A172 (cell line): Measurements from ENCODE around the gene WDCP. TPM values are rescaled to one million over a fixed set of nuclear protein-coding genes. Genes with fewer than 3 reads are reported as not detected.
"Not testable (repeated sequence)": the region's sequence is repeated elsewhere in the genome, so short reads cannot be mapped to it uniquely, and the experiment has no call there.

ENCODE experiments used
- DNase-seq: peaks from one replicate; pipeline ENCODE4 v3.0.0-alpha.2; 2015; ENCODE audit warnings: low spot score
- total RNA-seq: library from RNA; depleted of rRNA; stranded (reverse); fragments of >200 nt; shearing (Covaris generic); gene quantifications from 2 replicates; pipeline ENCODE4 v1.2.3, GENCODE V29; 2014; rRNA removed

WDCP gene, protein sequence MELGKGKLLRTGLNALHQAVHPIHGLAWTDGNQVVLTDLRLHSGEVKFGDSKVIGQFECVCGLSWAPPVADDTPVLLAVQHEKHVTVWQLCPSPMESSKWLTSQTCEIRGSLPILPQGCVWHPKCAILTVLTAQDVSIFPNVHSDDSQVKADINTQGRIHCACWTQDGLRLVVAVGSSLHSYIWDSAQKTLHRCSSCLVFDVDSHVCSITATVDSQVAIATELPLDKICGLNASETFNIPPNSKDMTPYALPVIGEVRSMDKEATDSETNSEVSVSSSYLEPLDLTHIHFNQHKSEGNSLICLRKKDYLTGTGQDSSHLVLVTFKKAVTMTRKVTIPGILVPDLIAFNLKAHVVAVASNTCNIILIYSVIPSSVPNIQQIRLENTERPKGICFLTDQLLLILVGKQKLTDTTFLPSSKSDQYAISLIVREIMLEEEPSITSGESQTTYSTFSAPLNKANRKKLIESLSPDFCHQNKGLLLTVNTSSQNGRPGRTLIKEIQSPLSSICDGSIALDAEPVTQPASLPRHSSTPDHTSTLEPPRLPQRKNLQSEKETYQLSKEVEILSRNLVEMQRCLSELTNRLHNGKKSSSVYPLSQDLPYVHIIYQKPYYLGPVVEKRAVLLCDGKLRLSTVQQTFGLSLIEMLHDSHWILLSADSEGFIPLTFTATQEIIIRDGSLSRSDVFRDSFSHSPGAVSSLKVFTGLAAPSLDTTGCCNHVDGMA
- total RNA-seq = 10.7 and 14.7 TPM in 2 replicates

DNA sequence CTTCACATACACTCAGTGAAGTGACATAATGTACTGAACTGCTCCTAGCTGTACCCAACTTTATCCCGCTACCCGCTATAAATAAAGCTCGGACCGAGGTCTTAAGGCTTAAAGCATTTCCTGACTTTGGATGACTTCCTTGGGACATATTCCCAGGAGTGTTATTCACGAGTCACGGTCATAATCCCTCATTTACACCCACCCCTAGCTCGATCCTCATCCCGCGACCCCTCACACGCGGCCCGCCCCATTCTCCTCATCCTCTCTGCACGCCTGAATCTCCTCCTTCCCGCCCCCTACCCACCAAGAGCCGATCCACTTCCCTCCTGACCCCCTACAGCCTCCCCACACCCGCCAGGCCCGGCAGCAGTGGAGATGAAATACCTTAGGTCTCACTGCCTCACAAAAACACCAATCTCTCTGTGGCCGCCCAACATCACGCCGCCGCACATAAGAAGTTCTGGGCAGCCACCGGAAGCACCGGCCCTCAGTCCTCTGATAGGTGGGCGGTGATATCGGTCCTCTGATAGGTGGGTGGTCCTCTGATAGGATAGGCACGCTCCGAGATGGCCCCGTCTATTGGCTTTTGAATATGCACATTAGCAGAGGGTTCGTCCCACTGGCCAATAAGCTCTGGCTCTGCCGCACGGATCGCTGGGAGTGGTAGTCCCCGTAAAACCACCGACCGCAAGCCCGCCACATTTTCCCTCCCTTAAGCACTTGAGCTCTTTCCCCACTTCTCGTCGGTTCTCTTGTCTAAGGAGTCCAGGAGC is at the start of gene WDCP:
Gene WDCP (minus strand): TSS at position 462 of the 773 bp plus-strand sequence. CDS start 7,897 bp downstream, outside the sequence.
- DNase-seq = peak; percentile 99

- DNase-seq = not testable (repeated sequence)
These were observed 48.0 kb upstream of the WDCP start for GRCh38 chr2:24095171-24095677.

DNA sequence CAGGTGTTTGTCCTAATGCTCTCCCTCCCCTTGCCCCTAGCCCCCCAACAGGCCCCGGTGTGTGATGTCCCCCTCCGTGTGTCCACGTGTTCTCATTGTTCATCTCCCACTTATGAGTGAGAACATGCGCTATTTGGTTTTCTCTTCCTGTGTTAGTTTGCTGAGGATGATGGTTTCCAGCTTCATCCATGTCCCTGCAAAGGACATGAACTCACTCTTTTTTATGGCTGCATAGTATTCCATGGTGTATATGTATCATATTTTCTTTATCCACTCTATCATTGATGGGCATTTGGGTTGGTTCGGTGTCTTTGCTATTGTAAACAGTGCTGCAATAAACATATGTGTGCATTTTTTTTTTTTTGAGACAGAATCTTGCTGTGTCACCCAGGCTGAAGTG is 46.1 kb upstream of the WDCP start:
- DNase-seq = not testable (repeated sequence)

- DNase-seq = no peak
These were observed 41.7 kb upstream of the WDCP start for GRCh38 chr2:24088821-24089359.

DNA sequence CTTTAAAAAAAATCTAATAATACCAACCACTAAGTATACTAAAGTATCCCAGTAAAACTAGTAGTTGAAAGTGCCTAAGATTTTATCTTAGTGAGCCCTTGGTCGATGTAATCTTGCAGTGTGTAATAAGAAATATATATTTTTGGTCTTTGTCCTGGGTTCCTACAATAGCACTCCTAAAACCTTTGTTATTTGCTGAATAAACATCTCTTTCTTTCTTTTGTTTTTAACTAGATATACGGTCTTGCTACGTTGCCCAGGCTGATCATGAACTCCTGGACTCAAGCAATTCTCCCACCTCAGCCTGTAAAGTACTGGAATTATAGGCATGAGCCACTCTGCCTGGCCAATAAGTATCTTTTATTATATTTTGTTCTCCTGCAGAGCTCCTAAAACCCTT is 39.8 kb upstream of the WDCP start:
- DNase-seq = no peak

DNA sequence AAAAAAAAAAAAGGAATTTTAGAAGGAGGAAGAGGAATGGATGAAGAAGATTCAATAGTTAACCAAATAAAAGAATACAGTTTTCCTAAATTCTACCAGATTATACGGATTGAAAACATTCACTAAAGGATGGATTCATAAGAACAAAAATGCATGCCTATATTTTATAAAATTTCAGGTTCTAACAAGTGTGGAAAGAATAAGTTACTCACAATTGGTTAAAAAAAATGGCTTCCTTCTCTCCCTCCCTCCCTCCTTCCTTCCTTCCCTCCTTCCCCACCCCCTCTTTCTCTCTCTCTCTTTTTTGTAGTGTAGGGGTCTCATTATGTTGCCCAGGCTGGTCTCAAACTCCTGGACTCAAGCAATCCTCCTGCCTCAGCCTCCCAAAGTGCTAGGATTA is 39.0 kb upstream of the WDCP start:
- no peak for DNase-seq

- DNase-seq = no peak
These were observed 38.0 kb upstream of the WDCP start for GRCh38 chr2:24085200-24085489.

GRCh38 chr2:24084386-24085199 is 37.4 kb upstream of the WDCP start, which contains the start of gene TP53I3:
TP53I3 (minus strand) TSS chr2:24084834; CDS start chr2:24084326, 508 bp downstream.
- peak; percentile 90 for DNase-seq

DNA sequence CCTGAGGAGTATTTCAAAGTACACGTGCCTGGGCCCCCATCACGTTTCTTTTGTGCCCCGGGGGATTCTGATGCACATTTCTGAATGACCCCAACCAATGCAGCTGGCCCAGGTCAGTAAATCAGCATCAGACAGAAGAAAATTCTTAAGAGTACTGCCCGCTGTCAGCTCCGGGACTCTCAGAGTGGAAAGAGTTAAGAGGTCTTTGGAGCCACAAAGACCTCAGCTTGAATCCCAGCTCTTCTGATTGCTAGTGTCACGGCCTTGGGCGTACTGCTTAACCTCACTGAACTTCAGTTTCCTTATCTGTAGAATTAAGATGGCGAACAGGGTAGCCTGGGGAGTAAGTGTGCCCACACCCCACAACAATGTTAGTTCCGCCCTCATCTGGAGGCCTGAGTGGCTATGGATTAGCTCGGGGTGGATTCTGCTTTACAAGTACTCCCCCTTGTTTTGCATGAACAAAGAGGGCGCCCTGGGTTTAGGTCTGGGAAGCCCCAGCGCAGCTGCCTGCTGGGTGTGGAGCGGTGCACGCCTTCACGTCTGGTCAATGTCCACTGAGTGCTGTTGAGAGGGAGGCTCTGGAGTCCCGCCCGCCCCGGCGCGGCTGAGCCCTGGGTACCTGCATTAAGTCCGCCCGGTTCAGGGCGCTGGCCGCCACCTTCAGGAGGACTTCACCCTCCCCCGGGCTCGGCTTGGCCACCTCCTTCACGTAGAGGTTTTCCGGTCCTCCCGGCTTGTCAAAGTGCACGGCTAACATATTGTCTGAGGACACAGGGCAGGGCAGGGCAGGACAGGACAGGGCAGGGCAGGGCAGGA is 36.6 kb upstream of the WDCP start:
- peak; percentile 84 for DNase-seq

DNA sequence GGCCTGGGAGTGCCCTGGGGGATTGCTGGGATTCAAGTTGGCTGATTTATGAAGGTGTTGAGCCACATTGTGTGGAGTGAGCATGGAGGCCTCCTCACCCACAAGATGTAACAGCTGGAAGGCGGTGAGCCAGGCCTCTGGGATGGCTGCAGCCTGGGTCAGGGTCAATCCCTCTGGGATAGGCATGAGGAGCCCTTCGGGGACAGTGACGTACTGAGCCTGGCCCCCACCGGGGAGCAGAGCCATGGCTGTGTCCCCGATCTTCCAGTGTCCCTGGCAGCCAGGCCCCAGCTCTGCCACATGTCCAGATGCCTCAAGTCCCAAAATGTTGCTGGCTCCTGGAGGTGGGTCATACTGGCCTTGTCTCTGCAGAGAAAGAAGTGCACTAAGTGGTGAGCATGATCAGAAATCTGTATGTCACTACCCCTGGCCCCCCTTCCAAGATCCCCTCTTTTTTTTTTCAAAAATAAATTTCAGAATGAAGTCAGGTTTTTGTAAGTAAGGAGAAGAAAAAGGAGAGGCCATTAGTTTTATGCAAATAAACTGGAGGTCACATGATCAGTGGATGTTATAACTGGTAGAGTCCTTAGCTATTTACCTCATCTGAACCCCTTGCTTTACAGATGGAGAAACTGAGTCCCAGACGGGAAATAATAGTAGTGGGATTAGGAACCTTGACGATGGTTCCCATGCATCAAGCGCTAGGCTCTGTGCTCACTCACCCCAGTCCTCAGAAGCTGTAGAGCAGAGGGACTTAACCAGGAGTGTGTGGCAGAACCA is 35.8 kb upstream of the WDCP start:
- DNase-seq = no peak

GRCh38 chr2:24080701-24081100 is 33.5 kb upstream of the WDCP start:
- no peak for DNase-seq

GRCh38 chr2:24077879-24078278 is 30.7 kb upstream of the WDCP start:
- DNase-seq = no peak

DNA sequence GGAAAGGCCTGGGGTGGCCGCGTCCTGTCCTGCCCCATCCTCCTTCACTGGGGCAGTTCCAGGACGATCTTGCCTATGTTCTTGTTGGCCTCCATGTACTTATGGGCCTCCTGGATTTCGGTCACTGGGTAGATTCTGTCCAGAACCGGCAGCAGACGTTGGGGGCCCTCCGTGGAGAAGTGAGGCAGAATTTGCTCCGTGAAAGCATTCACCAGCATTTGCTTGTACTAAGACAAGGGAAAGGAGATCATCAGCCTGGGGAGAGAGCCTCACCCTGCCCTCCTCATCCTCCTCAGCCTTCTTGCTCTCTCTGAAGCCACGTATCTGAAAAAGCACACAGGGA is 30.3 kb upstream of the WDCP start:
- no peak for DNase-seq

- DNase-seq = no peak
These were observed 29.8 kb upstream of the WDCP start for GRCh38 chr2:24076849-24077534.

- peak; percentile 99 for DNase-seq
These were observed 29.0 kb upstream of the WDCP start, which contains the start of gene SF3B6 for GRCh38 chr2:24075915-24076848. SF3B6 (minus strand) TSS chr2:24076326; CDS start chr2:24076229, 97 bp downstream.

DNA sequence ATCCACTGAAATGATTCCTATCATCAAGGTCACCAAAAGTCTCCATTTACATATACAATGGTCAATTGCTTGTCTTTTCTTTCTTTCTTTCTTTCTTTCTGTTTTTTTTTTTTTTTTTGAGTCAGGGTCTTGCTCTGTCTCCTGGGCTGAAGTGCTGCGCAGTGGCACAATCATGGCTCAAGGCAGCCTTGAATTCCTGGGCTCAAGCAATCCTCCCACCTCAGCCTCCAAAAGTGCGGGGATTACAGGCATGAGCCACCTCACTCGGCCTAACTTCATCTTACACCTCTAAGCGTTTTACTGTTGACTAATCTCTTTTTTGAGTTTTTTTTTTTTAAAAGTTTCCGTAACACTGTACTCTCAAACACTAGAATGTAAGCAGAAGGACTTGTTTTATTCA is 28.1 kb upstream of the WDCP start:
- no peak for DNase-seq

DNA sequence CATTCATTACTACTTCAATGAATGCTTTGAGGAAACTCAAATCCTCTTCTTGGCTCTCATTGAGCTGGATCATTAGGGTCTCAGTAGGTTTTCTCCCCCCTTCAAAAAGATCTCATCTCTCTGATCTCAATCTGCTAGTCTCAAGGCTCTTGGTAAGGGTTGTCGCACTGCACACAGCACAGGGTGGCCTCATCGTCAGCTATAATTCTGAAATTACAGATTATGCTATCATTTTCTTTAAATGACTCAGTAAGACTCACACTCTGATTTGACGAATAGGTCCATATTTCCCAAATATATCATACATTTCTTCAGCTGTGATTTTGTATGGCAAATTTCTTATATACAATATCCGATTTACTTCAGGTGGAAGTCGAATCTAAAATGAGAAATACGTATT is 26.6 kb upstream of the WDCP start:
- no peak for DNase-seq

DNA sequence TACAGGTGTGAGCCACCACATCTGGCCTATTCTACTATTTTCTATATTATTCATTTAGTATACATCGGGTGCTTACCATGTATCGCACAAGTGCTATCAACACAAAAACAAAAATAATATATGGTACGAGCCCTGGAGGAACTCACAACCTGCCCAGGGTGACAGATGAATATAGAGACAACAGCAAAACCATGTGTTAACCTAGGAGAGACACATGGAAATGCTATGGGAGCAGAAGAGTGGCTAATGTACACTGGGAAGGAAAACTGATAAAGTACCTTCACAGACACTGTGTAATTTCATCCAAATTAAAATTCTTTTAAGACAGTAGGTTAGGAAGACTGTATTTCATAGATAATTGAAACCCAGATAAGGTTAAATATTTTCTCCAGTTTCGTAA is 25.1 kb upstream of the WDCP start:
- DNase-seq = no peak
